GM23338 (cell line): ENCODE results near the gene DIP2C. TPM values are rescaled to one million over a fixed set of nuclear protein-coding genes. Genes with fewer than 3 reads are reported as not detected.

Experiments
- ATAC-seq: fragments of 200-7000 bp; cut with Tn5 transposase; 3 replicates; pipeline ENCODE4 v1.9.1; 2020
- DNase-seq: peaks from one replicate; pipeline ENCODE4 v3.0.0-alpha.2; 2015; ENCODE audit warnings: low spot score
- H2AFZ ChIP-seq: fragments of 200-600 bp; sonication (generic); 2 replicates; pipeline ENCODE4 v1.8.0; 2016; ENCODE audit warnings: antibody characterized with exemption, mild to moderate bottlenecking, moderate library complexity
- H3F3A ChIP-seq: fragments of 200-600 bp; sonication (generic); replicated peaks from 2 replicates; pipeline ENCODE4 v1.8.0; 2017; ENCODE audit warnings: antibody characterized with exemption, mixed run types, low read depth
- H3K27ac ChIP-seq: fragments of 200-600 bp; sonication (generic); 2 replicates; pipeline ENCODE4 v1.6.1; 2016; ENCODE audit warnings: low read depth
- H3K27me3 ChIP-seq: fragments of 200-600 bp; sonication (generic); 2 replicates; pipeline ENCODE4 v1.8.0; 2016; ENCODE audit warnings: mild to moderate bottlenecking, mixed run types, moderate library complexity; ENCODE audit not compliant: insufficient read depth
- H3K36me3 ChIP-seq: fragments of 200-600 bp; sonication (generic); 2 replicates; pipeline ENCODE4 v1.8.0; 2016; ENCODE audit warnings: mild to moderate bottlenecking; ENCODE audit not compliant: insufficient read depth
- H3K4me1 ChIP-seq: fragments of 200-600 bp; sonication (generic); 2 replicates; pipeline ENCODE4 v1.8.0; 2016; ENCODE audit warnings: mild to moderate bottlenecking, moderate library complexity; ENCODE audit not compliant: insufficient read depth
- H3K4me2 ChIP-seq: fragments of 200-600 bp; sonication (generic); 2 replicates; pipeline ENCODE4 v1.7.1; 2017; ENCODE audit warnings: mixed run types
- H3K4me3 ChIP-seq: fragments of 200-600 bp; sonication (generic); 2 replicates; pipeline ENCODE4 v1.6.1; 2016; ENCODE audit warnings: mixed run types
- H3K79me2 ChIP-seq: fragments of 200-600 bp; sonication (generic); replicated peaks from 2 replicates; pipeline ENCODE4 v1.8.0; 2017; ENCODE audit warnings: mild to moderate bottlenecking; ENCODE audit not compliant: insufficient read depth
- H3K9me2 ChIP-seq: fragments of 200-600 bp; sonication (generic); 2 replicates; pipeline ENCODE4 v1.8.0; 2017; ENCODE audit not compliant: insufficient read depth
- H4K20me1 ChIP-seq: fragments of 200-600 bp; sonication (generic); replicated peaks from 2 replicates; pipeline ENCODE4 v1.8.0; 2017; ENCODE audit warnings: mild to moderate bottlenecking; ENCODE audit not compliant: insufficient read depth
- H3K27ac Mint-ChIP-seq: 2 replicates; pipeline ENCODE4 v1.8.0; 2020; ENCODE audit warnings: inconsistent platforms, mild to moderate bottlenecking, moderate library complexity, mixed read lengths
- H3K27me3 Mint-ChIP-seq: 3 replicates; pipeline ENCODE4 v1.8.0; 2022; ENCODE audit warnings: low read depth, mild to moderate bottlenecking, moderate library complexity, mixed read lengths, inconsistent platforms; ENCODE audit not compliant: insufficient read depth, poor library complexity
- H3K36me3 Mint-ChIP-seq: 3 replicates; pipeline ENCODE4 v1.8.0; 2021; ENCODE audit warnings: low read depth, mild to moderate bottlenecking, inconsistent platforms, moderate library complexity, mixed read lengths
- H3K4me1 Mint-ChIP-seq: 3 replicates; pipeline ENCODE4 v1.8.0; 2020; ENCODE audit warnings: mild to moderate bottlenecking, inconsistent platforms, mixed read lengths
- H3K4me3 Mint-ChIP-seq: 3 replicates; pipeline ENCODE4 v1.8.0; 2021; ENCODE audit warnings: moderate library complexity, mild to moderate bottlenecking, inconsistent platforms, mixed read lengths
- H3K9me3 Mint-ChIP-seq: 3 replicates; pipeline ENCODE4 v1.8.0; 2020; ENCODE audit warnings: moderate library complexity, mild to moderate bottlenecking, inconsistent platforms, mixed read lengths
- CREB1 ChIP-seq: fragments of 250-450 bp; sonication (Bioruptor Pico); IDR thresholded peaks from 2 replicates; pipeline ENCODE4 v1.5.0; 2020; ENCODE audit warnings: low read depth, mild to moderate bottlenecking, moderate library complexity
- CTCF ChIP-seq, 2 experiments: fragments of 200-600 bp in 1 of 2; sonication (generic) in 1 of 2; conservative IDR thresholded peaks; 2 replicates each; pipeline versions ENCODE4 v1.5.1 to v1.6.1; 2016 to 2017; ENCODE audit warnings: antibody characterized with exemption in 2 of 2, low read depth in 2 of 2, mild to moderate bottlenecking in 2 of 2, moderate library complexity in 1 of 2
- ETS1 ChIP-seq: IDR thresholded peaks from 2 replicates; pipeline ENCODE4 v1.6.1; 2016; ENCODE audit warnings: antibody characterized with exemption
- EZH2 ChIP-seq: fragments of 200-600 bp; sonication (generic); IDR thresholded peaks from one replicate; pipeline ENCODE4 v1.8.0; 2017; ENCODE audit warnings: antibody characterized with exemption, mild to moderate bottlenecking, low read depth; ENCODE audit not compliant: unreplicated experiment
- EZH2phosphoT487 ChIP-seq: fragments of 200-600 bp; sonication (generic); IDR thresholded peaks from one replicate; pipeline ENCODE4 v1.8.1; 2018; ENCODE audit warnings: antibody characterized with exemption; ENCODE audit not compliant: unreplicated experiment
- JUNB ChIP-seq: IDR thresholded peaks from one replicate; pipeline ENCODE4 v1.6.1; 2016; ENCODE audit warnings: antibody characterized with exemption; ENCODE audit not compliant: unreplicated experiment
- NANOG ChIP-seq: IDR thresholded peaks from 2 replicates; pipeline ENCODE4 v1.6.1; 2016; ENCODE audit warnings: antibody characterized with exemption, borderline replicate concordance
- POLR2AphosphoS5 ChIP-seq: IDR thresholded peaks from 2 replicates; pipeline ENCODE4 v1.6.1; 2016; ENCODE audit warnings: antibody characterized with exemption, low read depth
- REST ChIP-seq: IDR thresholded peaks from one replicate; pipeline ENCODE4 v1.6.1; 2018; ENCODE audit warnings: antibody characterized with exemption; ENCODE audit not compliant: unreplicated experiment
- STAT1 ChIP-seq: IDR thresholded peaks from one replicate; pipeline ENCODE4 v1.6.1; 2016; ENCODE audit warnings: antibody characterized with exemption; ENCODE audit not compliant: unreplicated experiment
- ZNF114 ChIP-seq: fragments of 250-450 bp; sonication (Bioruptor Pico); IDR thresholded peaks from 2 replicates; pipeline ENCODE4 v1.5.0; 2020; ENCODE audit warnings: mild to moderate bottlenecking, moderate library complexity
- ZNF331 ChIP-seq: fragments of 250-450 bp; sonication (Bioruptor Pico); IDR thresholded peaks from 2 replicates; pipeline ENCODE4 v1.5.0; 2020; ENCODE audit warnings: low read depth, mild to moderate bottlenecking, moderate library complexity
- ZNF462 ChIP-seq: fragments of 250-450 bp; sonication (Bioruptor Pico); IDR thresholded peaks from 2 replicates; pipeline ENCODE4 v1.5.0; 2020; ENCODE audit warnings: mild to moderate bottlenecking, moderate library complexity
- polyA plus RNA-seq: library from polyadenylated mRNA; unstranded; fragments of >200 nt; fragmentation: Nextera tagmentation; extraction: Ambion mirVana; gene quantifications from 2 replicates; pipeline ENCODE4 v1.2.1, GENCODE V29; 2016
- total RNA-seq: library from RNA; depleted of rRNA; stranded (reverse); fragments of >200 nt; shearing (Covaris generic); gene quantifications from 2 replicates; pipeline ENCODE4 v1.2.3, GENCODE V29; 2014

The DIP2C gene
- total and polyA plus RNA-seq, 2 experiments from 2014 or later = 5.1 to 7.7 TPM

GRCh38 chr10:608331-609261 lies 80.9 kb downstream of the DIP2C start:
- no peak for ATAC-seq
- Histone ChIP-seq H3K27me3 (no peaks in the 10 kb centered on the region), H2AFZ (no peak overlapping the region), H4K20me1 (peaks cover 3% of the 10 kb centered on the region), H3K4me1 (peaks cover 12% of the 10 kb centered on the region), H3K36me3 (no peaks in the 10 kb centered on the region), H3K79me2 (peaks cover 27% of the 10 kb centered on the region), H3K27ac (no peak overlapping the region), H3K4me2 (no peak overlapping the region), H3F3A (0 out of 2 replicates have a peak, but pooled peaks cover 3% of the 10 kb centered on the region), H3K4me3 (no peak overlapping the region), H3K9me2 (no peaks in the 10 kb centered on the region)
- Mint-ChIP-seq H3K27ac (no peak overlapping the region), H3K9me3 (no peaks in the 10 kb centered on the region; the same call in 2 of the 3 replicates), H3K36me3 (no peaks in the 10 kb centered on the region), H3K4me3 (no peak overlapping the region), H3K4me1 (peaks cover 41% of the 10 kb centered on the region), H3K27me3 (peaks cover 2% of the 10 kb centered on the region)
- TF ChIP-seq POLR2AphosphoS5 = no peak
- no peak for TF ChIP-seq CREB1
- no peak for TF ChIP-seq CTCF (conservative IDR thresholded peaks at IDR 0.05; ENCODE audit: low read depth in 2 of 2)
- TF ChIP-seq EZH2 = no peak
- TF ChIP-seq ZNF114 (CRISPR knock-in tag) = no peak
- TF ChIP-seq EZH2phosphoT487 = no peak
- TF ChIP-seq ETS1 = no peak
- no peak for TF ChIP-seq ZNF462 (CRISPR knock-in tag)
- no peak for TF ChIP-seq NANOG
- no peak for TF ChIP-seq JUNB
- TF ChIP-seq STAT1 = no peak
- no peak for TF ChIP-seq ZNF331 (CRISPR knock-in tag)
- no peak for TF ChIP-seq REST
- DNase-seq = no peak
